COR-L47 (cell line): ENCODE data around the gene CEP112.
"Not testable (repeated sequence)": the region's sequence is repeated elsewhere in the genome, so short reads cannot be mapped to it uniquely, and the experiment has no call there.

Experiments used
- DNase-seq: peaks from one replicate; lab custom pipeline; 2025; lab: John Stamatoyannopoulos, UW

The CEP112 gene

DNA sequence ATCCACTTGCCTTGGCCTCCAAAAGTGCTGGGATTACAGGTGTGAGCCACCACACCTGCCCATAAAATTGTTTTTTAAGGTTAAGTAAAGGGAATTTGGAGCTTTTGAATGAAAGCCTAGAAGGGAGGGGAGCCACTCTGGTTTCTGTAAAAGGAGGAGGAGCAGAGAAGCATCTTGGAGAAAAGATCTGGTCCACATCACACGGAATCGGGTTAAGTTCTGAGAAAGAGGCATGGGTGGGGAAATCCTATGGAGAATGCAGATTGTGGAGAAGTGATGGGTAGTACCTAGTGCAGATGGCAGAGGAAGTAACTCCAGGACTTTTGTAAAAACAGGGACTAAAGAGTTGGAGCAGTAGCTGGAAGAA, 18.3 kb upstream of the CEP112 start:
- DNase-seq: no peak

DNA sequence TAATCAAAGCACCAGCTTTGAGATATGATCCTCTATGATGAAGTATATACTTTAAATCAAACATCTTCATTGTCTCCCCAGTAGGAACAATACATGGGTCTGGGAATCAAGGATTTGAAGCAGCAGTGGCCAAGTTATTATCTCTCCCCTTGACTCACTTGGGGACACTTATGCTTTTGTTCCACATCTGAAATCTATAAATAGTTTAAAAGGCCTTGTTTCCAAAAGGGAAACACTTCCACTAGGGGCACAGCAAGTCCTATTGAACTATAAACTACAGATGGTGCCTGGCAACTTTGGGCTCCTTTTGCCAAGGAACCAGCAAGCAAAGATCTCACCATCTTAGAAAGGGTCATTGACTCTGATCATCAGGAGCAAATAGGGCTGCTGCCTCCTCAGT, 16.0 kb upstream of the CEP112 start:
- DNase-seq: no peak

DNA sequence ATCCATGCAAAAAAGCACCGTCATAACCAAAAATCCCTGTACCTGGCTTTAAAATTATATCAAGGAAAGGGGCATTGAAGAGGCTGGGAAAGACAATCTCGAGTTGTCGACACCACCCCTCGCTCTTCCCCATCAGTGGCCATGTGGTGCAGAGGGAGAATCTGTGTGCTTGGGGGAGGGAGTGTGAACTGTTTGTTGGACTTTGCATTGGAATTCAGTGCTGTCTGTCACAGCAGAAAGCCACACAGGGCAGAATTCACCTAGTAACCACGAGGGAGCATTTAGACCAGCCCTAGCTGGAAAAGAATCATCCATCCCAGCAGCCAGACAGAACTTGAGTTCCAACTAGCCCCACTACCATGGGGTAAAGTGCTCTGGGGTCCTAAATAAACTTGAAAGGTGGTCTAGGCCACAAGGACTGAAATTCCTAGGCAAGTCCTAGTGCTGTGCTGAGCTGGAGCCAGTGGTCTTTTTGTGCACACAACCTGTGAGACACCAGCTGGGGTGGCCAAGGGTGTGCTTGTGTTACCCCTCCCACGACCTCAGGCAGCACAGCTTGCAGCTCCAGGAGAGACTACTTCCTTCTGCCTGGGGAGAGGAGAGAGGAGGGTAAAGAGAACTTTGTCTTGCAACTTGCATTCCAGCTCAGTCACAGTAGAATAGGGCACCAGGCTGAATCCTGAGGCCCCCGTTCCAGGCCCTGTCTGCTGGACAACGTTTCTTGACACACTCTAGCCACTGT, 11.5 kb upstream of the CEP112 start:
- no peak for DNase-seq

DNA sequence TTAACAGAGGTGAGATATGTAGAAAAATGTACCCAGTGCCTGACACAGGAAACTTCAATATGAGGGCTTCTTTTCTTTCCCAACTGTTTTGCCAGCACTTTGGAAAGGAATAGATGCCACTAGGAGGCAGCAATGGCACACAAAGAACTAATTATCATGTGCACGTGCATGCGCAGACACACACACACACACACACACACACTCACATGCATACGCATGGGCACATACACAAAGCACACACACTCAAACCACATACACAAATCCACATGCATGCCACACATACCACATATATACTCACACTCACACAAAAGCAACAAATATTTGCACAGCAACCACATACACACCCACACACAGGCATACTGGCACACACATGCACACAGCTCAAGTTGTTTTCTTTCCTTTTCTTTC, 8.8 kb upstream of the CEP112 start:
- DNase-seq: peak; percentile 66

DNA sequence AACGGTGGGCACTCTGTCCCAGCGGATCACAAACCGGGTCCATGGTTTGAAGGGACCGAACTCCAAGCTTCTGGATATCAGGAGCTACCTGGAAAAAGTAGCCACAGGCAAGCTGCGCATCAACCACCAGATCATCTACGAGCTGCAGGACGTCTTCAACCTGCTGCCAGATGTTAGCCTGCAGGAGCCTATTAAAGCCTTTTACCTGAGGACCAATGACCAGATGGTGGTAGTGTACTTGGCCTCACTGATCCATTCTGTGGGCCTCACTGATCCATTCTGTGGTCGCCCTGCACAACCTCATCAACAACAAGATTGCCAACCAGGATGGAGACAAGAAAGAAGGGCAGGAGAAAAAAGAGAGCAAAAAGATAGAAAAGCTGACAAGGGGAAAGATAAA, 6.3 kb upstream of the CEP112 start:
- DNase-seq: no peak

DNA sequence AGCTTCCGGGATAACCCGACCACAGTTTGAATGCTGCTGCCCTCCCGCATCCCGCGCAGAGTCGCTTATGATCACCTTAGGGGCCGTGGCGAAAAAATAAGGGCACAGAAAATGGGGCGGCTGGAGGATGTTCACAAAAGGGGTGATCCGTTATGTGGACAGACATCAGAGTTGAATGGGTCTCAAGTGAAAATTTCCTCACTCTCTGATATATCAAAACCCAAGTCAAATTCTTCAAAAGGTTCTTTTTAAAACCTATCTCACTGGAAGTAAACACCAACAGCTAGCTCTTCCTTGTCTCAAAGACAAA, 400 bp upstream of the CEP112 start:
- DNase-seq: no peak

DNA sequence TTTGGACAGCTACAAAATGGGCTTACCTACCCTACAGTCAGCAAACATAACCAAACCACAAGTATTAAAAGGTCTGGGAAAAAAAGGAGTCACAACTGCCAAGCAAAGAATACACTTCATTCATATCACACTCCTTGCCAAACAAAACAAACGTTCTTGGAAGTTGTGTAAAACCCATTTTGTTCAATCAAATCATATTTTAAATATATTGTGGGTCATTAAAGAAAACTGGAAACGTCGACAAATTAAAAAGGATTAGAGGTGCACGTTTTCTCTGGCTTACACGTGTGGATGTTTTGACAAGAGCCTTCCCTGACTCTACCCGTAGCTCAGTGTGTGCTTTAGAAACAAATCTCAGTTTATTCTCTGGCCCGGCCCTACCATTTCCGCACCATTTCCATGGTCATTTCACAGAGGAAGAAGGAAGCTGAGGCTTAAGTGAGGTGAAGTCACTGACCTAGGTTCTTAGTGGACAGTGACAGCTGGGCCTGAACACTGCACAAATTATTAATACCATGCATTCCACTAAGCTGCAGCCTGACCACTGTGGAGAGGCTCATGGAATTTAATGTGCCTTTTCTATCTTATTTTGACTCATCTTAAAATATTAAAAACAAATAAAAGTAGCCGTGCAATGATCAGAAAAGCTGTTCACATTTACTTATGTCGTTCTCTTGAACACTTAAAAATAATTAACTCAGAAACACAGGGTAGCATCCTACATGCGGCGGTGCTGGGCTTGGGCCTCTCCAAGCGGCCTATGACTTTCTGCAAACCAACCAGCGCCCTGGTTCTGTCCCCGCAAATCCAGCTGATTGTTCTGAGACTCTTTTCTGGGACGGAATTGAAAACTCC, 968 bp downstream of the CEP112 start:
- DNase-seq: no peak

DNA sequence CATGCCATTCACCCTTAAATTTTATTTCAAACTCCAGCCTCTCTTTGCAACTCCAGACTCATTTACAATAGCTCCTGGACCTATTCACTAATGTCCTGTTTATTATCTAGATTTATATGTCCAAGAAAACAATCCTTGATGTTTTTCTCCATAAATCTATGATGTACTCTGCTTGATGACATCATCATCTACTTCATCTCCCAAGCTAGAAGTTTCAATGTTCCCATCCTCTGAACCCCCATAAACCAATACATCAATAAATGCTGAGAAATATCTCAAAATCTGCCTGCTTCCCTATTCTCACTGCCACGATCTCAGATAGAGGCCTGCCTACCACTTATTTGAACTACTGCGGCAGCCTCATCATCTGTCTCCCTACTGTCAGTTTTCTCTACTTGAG, 4.2 kb downstream of the CEP112 start:
- DNase-seq: no peak

DNA sequence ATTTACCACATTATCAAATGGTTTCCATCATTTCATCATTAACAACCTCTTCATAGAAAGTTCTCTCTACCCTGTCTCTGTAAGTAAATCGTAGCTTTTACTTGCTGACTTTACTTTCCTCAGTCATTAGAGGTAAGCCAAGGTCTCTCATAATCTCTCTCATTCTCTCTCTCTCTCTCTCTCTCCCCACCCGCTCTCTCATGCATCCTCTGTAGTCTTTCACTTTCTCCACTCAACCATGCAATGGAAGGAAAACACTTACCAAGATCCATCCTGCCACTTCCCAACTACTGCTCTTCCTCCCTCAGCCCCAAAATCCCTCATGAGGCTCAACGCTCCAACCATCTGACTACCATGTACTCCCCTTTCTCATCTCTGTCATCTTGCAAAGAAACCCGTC, 6.1 kb downstream of the CEP112 start:
- DNase-seq: no peak

DNA sequence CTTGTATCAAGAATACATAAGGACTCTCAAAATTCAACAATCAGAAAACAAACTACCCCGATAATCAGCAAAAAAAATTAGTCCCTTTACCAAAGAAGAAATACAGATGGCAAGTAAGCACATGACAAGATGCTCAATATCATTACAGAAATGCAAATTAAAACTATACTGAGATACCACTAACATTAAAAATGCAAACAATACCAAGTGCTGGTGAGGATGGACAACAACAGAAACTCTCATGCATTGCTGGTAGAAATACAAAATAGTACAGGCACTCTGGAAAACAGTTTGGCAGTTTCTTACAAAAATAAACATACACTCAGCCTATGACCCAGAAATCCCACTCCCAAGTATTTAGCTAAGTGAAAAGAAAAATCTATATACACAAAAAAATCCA, 7.5 kb downstream of the CEP112 start:
- no peak for DNase-seq

DNA sequence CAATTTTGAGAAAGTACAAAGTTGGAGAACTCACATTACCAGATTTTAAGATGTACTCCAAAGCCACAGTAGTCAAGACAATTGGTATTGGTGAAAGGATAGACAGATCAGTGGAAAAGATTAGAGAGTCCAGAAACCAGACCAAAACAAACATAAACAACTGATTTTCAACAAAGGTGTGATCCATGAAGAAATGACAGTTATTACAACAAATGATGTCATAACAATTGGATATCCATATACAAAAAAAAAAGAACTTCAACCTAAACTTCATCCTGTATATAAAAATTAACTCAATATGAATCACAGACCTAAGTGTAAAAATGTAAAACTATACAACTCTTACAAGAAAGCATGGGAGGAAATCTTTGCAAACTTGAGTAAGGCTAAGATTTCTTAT, 8.4 kb downstream of the CEP112 start:
- DNase-seq: no peak

DNA sequence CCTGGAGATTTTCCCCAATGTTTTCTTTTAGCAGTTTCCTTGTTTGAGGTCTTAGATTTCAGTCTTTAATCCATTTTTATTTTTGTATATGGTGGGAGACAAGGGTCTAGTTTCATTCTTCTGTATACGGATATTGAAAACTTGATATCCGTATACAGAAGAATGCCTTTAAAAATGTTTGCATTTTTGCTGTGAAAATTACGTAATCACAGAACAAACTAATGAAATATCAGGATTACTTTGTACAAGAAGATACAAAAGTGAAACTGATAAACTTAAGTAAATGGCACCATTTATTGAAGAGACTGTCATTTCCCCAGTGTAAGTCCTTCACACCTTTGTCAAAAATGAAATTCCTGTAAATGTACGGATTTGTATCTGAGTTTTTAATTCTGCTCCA, 13.3 kb downstream of the CEP112 start:
- DNase-seq: no peak

DNA sequence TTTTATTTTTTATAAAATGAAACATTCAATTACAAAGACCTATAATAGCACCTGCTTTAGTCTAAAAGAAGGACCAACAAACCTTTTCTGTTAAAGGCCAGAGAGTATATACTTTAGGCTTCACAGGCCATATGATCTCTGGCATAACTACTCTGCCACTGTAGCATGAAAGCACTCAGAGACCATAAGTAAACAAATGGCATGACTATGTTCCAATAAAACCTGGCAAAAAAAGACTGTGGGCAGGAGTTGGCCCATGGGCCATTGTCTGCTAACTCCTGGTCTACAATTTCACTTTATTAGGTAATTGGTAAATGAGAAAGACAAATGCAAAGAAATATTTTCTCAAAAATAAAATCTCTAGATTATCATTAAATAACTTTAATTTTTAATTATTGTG, 14.9 kb downstream of the CEP112 start:
- DNase-seq: peak; percentile 6

DNA sequence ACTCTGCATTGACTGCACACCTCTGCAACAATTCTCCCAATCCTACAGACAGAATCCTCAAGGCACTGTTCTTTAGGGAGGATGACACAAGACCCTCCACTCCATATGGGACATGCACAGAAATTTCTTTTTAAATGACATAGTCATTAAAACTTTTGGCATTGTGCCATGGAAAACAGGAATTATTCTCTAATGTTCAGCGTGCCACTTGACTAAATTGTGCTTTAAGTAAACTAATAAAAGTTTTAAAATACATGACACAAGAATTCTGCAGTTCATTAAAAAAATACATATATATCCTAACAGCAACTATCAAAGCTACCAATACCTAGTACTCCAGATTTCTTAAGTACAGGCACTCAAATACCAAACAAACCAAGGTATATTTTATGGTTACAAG, 16.0 kb downstream of the CEP112 start:
- no peak for DNase-seq

DNA sequence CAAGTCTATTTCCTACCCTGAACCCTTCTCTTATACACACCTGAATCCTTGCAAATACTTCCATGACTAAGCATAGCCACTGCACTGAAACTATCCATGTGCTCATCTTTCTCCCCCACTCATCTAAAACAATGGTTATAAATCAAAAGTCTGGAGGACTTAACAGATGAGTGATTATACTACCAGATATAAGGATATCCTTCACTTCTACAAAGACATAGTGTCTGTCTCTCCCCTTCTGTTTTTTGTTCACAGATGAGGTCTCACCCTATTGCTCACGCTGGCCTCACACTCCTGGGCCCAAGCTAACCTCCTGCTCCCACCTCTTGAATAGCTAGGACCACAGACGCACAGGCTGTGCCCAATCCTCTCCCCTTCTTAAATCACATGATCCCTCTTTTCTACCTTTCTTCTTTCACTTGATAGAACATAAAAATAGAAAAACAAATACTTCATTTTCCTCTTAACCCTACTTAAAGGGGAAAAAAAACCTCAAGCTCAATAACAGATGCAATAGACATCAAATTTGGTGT, 19.2 kb downstream of the CEP112 start:
- no peak for DNase-seq

DNA sequence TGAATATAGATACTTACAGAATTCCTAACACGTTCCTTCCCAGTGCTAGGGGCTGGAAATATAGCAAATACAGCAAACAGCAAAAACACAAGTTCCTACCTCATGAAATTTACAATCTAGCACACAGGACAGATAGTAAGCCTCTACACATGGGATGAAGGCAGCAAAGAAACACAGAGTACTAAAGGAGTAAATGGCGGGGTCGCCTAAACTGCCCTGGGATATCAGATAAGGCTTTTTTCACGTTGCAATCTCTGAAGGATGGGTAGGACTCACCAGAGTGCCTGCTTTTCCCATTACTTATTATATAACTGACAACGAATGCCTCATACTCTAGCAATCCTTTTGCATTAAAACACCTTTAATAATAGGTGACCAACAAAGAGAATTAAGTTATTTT, 19.8 kb downstream of the CEP112 start:
- no peak for DNase-seq

DNA sequence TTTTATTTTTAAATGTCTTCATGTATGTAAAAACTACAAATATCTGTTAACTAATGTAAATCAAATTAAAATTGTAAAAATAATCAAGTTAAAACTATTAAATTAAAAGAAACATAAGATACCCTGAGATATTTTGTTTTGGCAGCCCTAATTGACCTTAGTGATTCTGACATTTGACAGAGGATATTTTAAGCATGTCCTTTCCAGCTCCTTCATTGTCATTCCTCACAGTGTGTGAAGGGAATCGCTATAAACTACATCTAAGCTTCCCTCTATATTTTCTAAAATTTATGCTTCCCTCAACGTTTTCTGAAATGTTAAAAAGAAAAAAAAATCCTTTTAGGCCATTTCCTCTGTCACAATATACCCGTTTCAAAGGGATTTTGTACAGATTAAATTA, 20.2 kb downstream of the CEP112 start:
- DNase-seq: no peak

DNA sequence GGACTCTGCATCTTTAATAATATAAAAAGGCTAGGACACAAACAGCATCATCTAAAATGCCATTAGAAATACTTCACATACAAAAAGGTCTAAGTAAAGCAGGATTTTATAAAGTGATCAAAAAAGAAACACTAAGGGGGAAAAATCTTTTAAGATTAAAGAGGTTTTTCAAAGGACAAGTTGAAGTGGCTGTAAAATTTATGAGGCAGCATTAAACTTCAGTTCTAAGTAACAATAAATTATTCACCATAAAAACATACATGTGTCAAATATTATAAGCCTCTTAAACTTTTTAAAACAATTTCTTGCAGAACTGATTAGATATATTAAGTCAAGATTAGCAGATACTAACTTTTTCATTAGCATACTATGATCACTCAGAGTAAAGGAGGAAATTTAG, 20.8 kb downstream of the CEP112 start:
- DNase-seq: no peak

DNA sequence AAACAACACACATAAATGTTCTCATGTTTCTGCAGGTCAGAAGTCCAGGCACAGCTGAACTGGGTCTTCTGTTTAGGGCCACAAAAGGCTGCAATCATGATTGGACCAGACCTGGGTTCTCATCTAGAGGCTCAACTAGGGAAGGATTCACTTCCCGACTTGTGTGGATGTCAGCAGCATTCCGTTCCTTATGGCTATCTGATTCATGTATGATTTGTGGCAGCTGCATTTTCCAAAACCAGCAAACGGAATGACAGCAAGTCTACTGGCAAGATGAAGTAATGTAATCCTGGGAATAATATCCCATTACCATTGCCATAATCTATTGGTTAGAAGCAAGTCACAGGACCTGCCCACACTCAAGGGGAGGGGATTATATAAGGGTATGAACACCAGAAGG, 22.1 kb downstream of the CEP112 start:
- no peak for DNase-seq

DNA sequence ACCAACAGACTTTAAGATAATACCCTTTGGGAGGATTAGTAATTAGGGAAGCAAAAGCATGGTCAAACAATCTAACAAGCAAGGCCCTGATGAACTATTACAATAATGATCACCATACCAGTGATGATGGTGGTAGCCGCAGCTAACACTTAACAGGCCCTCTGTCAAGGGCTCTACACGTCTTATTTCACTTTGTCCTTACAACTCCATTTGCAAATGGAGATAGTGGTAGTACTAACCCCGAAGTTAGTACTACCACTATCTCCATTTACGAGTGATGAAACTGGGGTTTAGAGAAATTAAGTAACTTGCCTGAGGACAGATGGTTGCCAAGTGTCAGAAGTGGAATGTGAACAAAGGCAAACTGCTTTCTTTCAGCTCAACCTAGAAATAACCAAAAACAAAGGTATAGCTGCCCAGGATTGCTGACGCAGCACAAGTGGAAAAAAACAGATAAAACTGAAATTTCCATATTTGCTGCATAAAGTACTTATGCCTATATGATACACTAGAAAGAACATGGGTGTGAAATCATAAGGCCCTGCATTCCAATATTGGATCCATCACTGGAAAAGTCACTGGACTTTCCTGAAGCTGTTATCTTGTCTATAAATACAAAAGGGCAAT, 24.6 kb downstream of the CEP112 start:
- no peak for DNase-seq

DNA sequence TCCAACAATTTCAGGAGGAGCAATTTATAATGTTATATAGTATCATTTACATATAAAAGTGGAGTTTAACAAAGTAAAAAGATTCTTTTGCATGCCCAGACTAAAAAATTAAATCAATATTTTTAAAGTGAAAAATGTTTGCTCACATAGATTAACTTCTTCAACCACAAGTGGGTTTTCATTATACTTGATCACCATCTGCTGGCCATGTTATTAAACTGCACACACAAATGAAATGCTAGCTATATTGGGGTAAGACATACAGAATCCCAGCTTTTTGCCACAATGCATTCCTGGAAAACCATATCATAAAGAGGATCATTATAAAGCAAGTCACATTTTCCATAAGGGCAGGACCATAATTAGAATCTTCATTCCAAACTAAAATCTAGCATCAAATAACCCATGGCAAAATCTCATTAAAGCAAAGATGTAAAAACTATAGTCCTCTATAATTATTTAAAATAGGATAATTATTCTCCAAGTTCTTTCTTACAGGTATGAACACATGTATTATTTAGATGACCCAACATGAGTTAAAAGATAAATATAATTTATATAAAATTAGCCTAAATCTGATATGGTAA, 26.3 kb downstream of the CEP112 start:
- DNase-seq: peak; percentile 18

DNA sequence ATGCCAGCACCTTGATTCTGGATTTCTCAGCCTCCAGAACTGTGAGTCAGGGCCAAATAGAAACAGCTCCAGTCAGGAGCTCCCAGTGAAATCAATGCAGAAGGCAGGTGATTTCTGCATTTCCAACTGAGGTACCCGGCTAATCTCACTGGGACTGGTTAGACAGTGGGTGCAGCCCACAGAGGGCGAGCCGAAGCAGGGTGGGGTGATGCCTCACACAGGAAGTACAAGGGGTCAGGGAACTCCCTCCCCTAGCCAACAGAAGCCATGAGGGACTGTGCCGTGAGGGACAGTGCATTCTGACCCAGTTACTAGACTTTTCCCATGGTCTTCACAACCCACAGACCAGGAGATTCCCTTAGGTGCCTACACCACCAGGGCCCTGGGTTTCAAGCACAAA, 36.9 kb downstream of the CEP112 start:
- not testable (repeated sequence) for DNase-seq

DNA sequence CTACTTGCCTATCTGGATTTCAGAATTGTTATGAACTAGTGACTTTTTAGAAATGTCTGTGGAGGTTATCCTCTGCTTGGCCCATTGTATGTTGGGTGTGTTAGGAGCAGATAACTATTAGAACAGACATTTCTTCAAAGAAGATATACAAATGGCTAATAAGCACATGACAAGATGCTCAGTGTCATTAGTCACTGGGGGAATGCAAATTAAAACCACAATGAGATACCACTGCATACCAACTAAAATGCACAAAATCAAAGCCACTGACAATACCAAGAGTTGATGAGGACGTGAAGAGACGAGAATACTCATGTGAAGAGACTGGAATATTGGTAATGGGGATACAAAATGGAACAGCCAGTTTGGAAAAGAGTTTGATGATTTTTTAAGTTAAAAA, 39.2 kb downstream of the CEP112 start:
- DNase-seq: no peak
